CD1c-positive myeloid dendritic cell (primary cell): ENCODE results near the gene KIF12.
"Not testable (repeated sequence)": the region's sequence is repeated elsewhere in the genome, so short reads cannot be mapped to it uniquely, and the experiment has no call there.

ENCODE experiments used
- DNase-seq: peaks from one replicate; pipeline ENCODE4 v3.0.0-alpha.2; 2016; ENCODE audit errors: extremely low spot score

Gene KIF12

GRCh38 chr9:114084282-114085073 lies 14.6 kb downstream of the KIF12 start:
- DNase-seq: no peak

- DNase-seq: no peak
Measured at GRCh38 chr9:114083666-114084065, 15.4 kb downstream of the KIF12 start.

GRCh38 chr9:114082763-114083412 lies 16.2 kb downstream of the KIF12 start:
- DNase-seq: not testable (repeated sequence)

- peak; percentile 82 for DNase-seq
Measured at GRCh38 chr9:114082017-114082762, 16.9 kb downstream of the KIF12 start.

- DNase-seq: no peak
Measured at GRCh38 chr9:114081441-114082016, 17.6 kb downstream of the KIF12 start.

GRCh38 chr9:114080773-114081440 lies 18.2 kb downstream of the KIF12 start:
- DNase-seq: no peak

GRCh38 chr9:114080195-114080772 lies 18.8 kb downstream of the KIF12 start:
- no peak for DNase-seq

- no peak for DNase-seq
Measured at GRCh38 chr9:114078781-114079156, 20.3 kb downstream of the KIF12 start.

GRCh38 chr9:114078021-114078780 lies 20.9 kb downstream of the KIF12 start, which contains the start of gene AMBP:
Gene AMBP (minus strand): TSS chr9:114078300. CDS start chr9:114078209, 91 bp downstream.
- DNase-seq: no peak

GRCh38 chr9:114077162-114077837 lies 21.8 kb downstream of the KIF12 start:
- DNase-seq: no peak

GRCh38 chr9:114076237-114077161 lies 22.6 kb downstream of the KIF12 start:
- DNase-seq: no peak

- DNase-seq: no peak
Measured at GRCh38 chr9:114075602-114076001, 23.5 kb downstream of the KIF12 start.

- DNase-seq: no peak
Measured at GRCh38 chr9:114072184-114073140, 26.6 kb downstream of the KIF12 start.

- no peak for DNase-seq
Measured at GRCh38 chr9:114071197-114071795, 27.8 kb downstream of the KIF12 start.

GRCh38 chr9:114070188-114071103 lies 28.6 kb downstream of the KIF12 start:
- no peak for DNase-seq
